HepG2 (cell line): ENCODE measurements around the gene AURKA. TPM values are rescaled to one million over a fixed set of nuclear protein-coding genes. Genes with fewer than 3 reads are reported as not detected.

Experiments
- FOXK1 ChIP-seq: sonication (generic); formaldehyde crosslinking; IDR thresholded peaks from 2 replicates; pipeline ENCODE4 v1.4.0; 2020; ENCODE audit warnings: low read depth, missing genetic modification reagents, borderline replicate concordance
- GATAD2A ChIP-seq: IDR thresholded peaks from 2 replicates; pipeline ENCODE4 v1.6.1; 2016
- IRX3 ChIP-seq: sonication (generic); formaldehyde crosslinking; IDR thresholded peaks from 2 replicates; pipeline ENCODE4 v1.8.1; 2023; ENCODE audit warnings: mild to moderate bottlenecking, low read depth, missing genetic modification reagents, borderline replicate concordance
- RBM22 ChIP-seq: fragments of 200-400 bp; formaldehyde crosslinking; optimal IDR thresholded peaks from 2 replicates; pipeline ENCODE3; 2017; ENCODE audit warnings: mild to moderate bottlenecking, low read length, moderate library complexity
- RNF2 ChIP-seq: fragments of 450-650 bp; conservative IDR thresholded peaks from 2 replicates; pipeline ENCODE4 v1.6.1; 2016; ENCODE audit warnings: low read depth
- SMAD1 ChIP-seq: sonication (generic); formaldehyde crosslinking; IDR thresholded peaks from 2 replicates; pipeline ENCODE4 v1.4.0; 2020; ENCODE audit warnings: missing genetic modification reagents, low read depth, mild to moderate bottlenecking, borderline replicate concordance
- SMARCE1 ChIP-seq: fragments of 450-650 bp; IDR thresholded peaks from 2 replicates; pipeline ENCODE4 v1.6.1; 2017; ENCODE audit warnings: borderline replicate concordance
- ZFY ChIP-seq: sonication (generic); formaldehyde crosslinking; IDR thresholded peaks from 2 replicates; pipeline ENCODE4 v1.4.0; 2020; ENCODE audit warnings: missing genetic modification reagents
- ZNF207 ChIP-seq: fragments of 450-650 bp; IDR thresholded peaks from 2 replicates; pipeline ENCODE4 v1.6.1; 2016; ENCODE audit warnings: antibody characterized with exemption, borderline replicate concordance
- ZNF589 ChIP-seq: sonication (generic); formaldehyde crosslinking; conservative IDR thresholded peaks from 2 replicates; pipeline ENCODE4 v1.8.0; 2022; ENCODE audit warnings: mild to moderate bottlenecking, moderate library complexity, missing genetic modification reagents
- ZNF75D ChIP-seq: sonication (generic); formaldehyde crosslinking; IDR thresholded peaks from 2 replicates; pipeline ENCODE4 v1.8.1; 2023; ENCODE audit warnings: missing genetic modification reagents, mild to moderate bottlenecking, borderline replicate concordance
- polyA plus RNA-seq, 8 experiments: library from polyadenylated mRNA; depleted of rRNA in 3 of 8; stranded (reverse) in 7 of 8; unstranded in 1 of 8; fragments of >200 nt; fragmentation: Illumina TruSeq in 4 of 8; extraction: Trizol in 4 of 8; gene quantifications; 2 replicates each; pipeline versions ENCODE4 v1.2.1 to v1.2.3, GENCODE V29; 2011 to 2016; ENCODE audit warnings: low read depth in 4 of 8, missing spikeins in 1 of 8, mixed read lengths in 1 of 8; ENCODE audit not compliant: insufficient read depth in 1 of 8
- total RNA-seq, 5 experiments: library from RNA; depleted of rRNA; stranded (reverse); fragments of >200 nt; fragmentation: Illumina TruSeq; extraction: Trizol; gene quantifications; 2 replicates each; pipeline ENCODE4 v1.2.3, GENCODE V29; 2016; ENCODE audit warnings: low read depth in 1 of 5
- TF ChIP-seq, protein P1 (sequence below): sonication (generic); formaldehyde crosslinking; IDR thresholded peaks from 2 replicates; pipeline ENCODE4 v1.4.0; 2020; ENCODE audit warnings: mild to moderate bottlenecking, missing genetic modification reagents, borderline replicate concordance
- TF ChIP-seq, protein P2 (sequence below): sonication (generic); formaldehyde crosslinking; IDR thresholded peaks from 2 replicates; pipeline ENCODE4 v1.5.0; 2020; ENCODE audit warnings: missing genetic modification reagents
- TF ChIP-seq, protein P3 (sequence below): sonication (generic); formaldehyde crosslinking; IDR thresholded peaks from 2 replicates; pipeline ENCODE4 v1.5.0; 2020; ENCODE audit warnings: mild to moderate bottlenecking, missing genetic modification reagents, borderline replicate concordance
- TF ChIP-seq, protein P4 (sequence below): sonication (generic); formaldehyde crosslinking; IDR thresholded peaks from 2 replicates; pipeline ENCODE4; 2020; ENCODE audit warnings: missing genetic modification reagents, mild to moderate bottlenecking, borderline replicate concordance

The AURKA gene
- total and polyA plus RNA-seq, 2 of the 13 experiments (the other 11 are each of a cell fraction or from before 2014, with no cell fraction given), result 96.4 to 224 TPM

DNA sequence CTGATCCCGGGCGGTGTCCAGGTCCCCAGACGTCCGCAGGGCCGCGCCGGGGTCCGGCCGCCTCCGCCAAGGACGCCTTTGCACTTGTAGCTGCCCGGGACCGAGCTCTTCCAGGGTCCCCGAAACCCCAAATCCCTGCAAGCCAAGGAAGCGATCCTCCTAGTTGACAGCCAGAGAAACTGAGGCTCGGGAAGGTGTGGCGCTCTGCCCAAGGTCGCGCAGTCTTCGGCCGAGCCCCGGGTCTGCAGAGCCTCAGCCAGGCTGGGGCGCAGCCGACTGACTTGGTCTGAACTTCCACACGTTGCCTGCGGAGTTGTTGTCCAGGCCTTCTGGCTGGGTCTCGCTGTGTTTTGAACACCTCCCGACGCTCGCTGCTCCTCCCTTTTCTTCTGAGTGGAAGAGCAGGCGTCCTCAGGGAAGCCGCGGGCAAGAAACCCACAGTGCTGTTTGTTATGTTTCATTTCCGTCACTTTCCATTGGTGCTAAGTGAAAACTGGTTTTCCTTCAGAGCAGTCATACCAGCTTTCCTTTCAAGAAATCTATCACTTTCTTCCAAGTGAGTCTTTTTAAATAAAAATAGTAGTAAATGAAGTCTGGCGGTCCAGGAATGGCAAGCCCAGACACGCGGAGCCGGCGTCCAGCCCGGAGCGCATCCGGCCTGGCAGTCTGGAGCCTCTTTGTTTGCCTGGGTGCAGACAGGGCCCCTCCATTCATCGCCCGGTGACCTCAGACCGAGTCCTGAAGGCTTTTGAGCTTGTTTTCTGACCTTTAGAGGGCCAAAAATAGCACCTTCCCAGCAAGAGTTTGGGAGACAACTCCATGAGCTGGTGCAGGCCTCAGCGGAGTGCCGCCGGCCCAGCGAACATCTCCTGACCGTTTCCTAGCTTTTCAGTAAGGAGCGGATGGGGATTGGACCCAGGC is 32.5 kb downstream of the AURKA start (continued):
- TF ChIP-seq, protein P1, sequence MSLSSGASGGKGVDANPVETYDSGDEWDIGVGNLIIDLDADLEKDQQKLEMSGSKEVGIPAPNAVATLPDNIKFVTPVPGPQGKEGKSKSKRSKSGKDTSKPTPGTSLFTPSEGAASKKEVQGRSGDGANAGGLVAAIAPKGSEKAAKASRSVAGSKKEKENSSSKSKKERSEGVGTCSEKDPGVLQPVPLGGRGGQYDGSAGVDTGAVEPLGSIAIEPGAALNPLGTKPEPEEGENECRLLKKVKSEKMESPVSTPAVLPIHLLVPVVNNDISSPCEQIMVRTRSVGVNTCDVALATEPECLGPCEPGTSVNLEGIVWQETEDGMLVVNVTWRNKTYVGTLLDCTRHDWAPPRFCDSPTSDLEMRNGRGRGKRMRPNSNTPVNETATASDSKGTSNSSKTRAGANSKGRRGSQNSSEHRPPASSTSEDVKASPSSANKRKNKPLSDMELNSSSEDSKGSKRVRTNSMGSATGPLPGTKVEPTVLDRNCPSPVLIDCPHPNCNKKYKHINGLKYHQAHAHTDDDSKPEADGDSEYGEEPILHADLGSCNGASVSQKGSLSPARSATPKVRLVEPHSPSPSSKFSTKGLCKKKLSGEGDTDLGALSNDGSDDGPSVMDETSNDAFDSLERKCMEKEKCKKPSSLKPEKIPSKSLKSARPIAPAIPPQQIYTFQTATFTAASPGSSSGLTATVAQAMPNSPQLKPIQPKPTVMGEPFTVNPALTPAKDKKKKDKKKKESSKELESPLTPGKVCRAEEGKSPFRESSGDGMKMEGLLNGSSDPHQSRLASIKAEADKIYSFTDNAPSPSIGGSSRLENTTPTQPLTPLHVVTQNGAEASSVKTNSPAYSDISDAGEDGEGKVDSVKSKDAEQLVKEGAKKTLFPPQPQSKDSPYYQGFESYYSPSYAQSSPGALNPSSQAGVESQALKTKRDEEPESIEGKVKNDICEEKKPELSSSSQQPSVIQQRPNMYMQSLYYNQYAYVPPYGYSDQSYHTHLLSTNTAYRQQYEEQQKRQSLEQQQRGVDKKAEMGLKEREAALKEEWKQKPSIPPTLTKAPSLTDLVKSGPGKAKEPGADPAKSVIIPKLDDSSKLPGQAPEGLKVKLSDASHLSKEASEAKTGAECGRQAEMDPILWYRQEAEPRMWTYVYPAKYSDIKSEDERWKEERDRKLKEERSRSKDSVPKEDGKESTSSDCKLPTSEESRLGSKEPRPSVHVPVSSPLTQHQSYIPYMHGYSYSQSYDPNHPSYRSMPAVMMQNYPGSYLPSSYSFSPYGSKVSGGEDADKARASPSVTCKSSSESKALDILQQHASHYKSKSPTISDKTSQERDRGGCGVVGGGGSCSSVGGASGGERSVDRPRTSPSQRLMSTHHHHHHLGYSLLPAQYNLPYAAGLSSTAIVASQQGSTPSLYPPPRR (CRISPR knock-in tag), result peak; percentile 62
- TF ChIP-seq SMARCE1, result no peak
- TF ChIP-seq, protein P2, sequence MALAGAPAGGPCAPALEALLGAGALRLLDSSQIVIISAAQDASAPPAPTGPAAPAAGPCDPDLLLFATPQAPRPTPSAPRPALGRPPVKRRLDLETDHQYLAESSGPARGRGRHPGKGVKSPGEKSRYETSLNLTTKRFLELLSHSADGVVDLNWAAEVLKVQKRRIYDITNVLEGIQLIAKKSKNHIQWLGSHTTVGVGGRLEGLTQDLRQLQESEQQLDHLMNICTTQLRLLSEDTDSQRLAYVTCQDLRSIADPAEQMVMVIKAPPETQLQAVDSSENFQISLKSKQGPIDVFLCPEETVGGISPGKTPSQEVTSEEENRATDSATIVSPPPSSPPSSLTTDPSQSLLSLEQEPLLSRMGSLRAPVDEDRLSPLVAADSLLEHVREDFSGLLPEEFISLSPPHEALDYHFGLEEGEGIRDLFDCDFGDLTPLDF (CRISPR knock-in tag), result no peak
- TF ChIP-seq, protein P3, sequence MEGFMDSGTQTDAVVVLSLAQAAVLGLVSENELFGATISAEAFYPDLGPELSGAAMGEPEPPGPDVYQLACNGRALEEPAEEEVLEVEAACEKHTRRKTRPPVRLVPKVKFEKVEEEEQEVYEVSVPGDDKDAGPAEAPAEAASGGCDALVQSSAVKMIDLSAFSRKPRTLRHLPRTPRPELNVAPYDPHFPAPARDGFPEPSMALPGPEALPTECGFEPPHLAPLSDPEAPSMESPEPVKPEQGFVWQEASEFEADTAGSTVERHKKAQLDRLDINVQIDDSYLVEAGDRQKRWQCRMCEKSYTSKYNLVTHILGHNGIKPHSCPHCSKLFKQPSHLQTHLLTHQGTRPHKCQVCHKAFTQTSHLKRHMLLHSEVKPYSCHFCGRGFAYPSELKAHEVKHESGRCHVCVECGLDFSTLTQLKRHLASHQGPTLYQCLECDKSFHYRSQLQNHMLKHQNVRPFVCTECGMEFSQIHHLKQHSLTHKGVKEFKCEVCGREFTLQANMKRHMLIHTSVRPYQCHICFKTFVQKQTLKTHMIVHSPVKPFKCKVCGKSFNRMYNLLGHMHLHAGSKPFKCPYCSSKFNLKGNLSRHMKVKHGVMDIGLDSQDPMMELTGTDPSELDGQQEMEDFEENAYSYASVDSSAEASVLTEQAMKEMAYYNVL (CRISPR knock-in tag), result peak; percentile 21; the same call in 1 of the 2 replicates
- peak; percentile 65 for TF ChIP-seq RBM22
- TF ChIP-seq GATAD2A (CRISPR knock-in tag), result no peak
- TF ChIP-seq ZNF75D (CRISPR knock-in tag), result no peak
- peak; percentile 91 for TF ChIP-seq ZFY (CRISPR knock-in tag)
- TF ChIP-seq ZNF589 (CRISPR knock-in tag), result no peak
- no peak for TF ChIP-seq FOXK1 (CRISPR knock-in tag)
- TF ChIP-seq RNF2, result 0 out of 2 replicates have a peak, but pooled peaks have one; percentile 17
- TF ChIP-seq IRX3 (CRISPR knock-in tag), result 0 out of 2 replicates have a peak, but pooled peaks have one; percentile 94
- TF ChIP-seq, protein P4, sequence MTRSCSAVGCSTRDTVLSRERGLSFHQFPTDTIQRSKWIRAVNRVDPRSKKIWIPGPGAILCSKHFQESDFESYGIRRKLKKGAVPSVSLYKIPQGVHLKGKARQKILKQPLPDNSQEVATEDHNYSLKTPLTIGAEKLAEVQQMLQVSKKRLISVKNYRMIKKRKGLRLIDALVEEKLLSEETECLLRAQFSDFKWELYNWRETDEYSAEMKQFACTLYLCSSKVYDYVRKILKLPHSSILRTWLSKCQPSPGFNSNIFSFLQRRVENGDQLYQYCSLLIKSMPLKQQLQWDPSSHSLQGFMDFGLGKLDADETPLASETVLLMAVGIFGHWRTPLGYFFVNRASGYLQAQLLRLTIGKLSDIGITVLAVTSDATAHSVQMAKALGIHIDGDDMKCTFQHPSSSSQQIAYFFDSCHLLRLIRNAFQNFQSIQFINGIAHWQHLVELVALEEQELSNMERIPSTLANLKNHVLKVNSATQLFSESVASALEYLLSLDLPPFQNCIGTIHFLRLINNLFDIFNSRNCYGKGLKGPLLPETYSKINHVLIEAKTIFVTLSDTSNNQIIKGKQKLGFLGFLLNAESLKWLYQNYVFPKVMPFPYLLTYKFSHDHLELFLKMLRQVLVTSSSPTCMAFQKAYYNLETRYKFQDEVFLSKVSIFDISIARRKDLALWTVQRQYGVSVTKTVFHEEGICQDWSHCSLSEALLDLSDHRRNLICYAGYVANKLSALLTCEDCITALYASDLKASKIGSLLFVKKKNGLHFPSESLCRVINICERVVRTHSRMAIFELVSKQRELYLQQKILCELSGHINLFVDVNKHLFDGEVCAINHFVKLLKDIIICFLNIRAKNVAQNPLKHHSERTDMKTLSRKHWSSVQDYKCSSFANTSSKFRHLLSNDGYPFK, result peak; percentile 75; the same call in 1 of the 2 replicates
- 0 out of 2 replicates have a peak, but pooled peaks have one; percentile 9 for TF ChIP-seq SMAD1 (CRISPR knock-in tag)
- no peak for TF ChIP-seq ZNF207
